ENCODE data around the gene MEGF10.

The MEGF10 gene

GRCh38 chr5:127400539-127400938 lies 109.9 kb downstream of the MEGF10 start:
- Histone ChIP-seq H3K27ac (ENCODE audit: low read depth, low read length) (no peak overlapping the region), H3K36me3 (ENCODE audit: insufficient read depth, low read length) (peaks cover 9% of the 10 kb centered on the region; the same call in 1 of the 2 replicates), H3K27me3 (ENCODE audit: insufficient read depth, low read length) (no peaks in the 10 kb centered on the region), H3K4me1 (ENCODE audit: insufficient read depth, low read length) (peaks cover 5% of the 10 kb centered on the region), H3K9ac (ENCODE audit: low read depth, low read length) (no peak overlapping the region), H3K4me3 (ENCODE audit: low read length) (no peak overlapping the region), H3K9me3 (ENCODE audit: insufficient read depth, low read depth, low read length) (no peaks in the 10 kb centered on the region)
- 86% methylated on average over 1 of the region's 1 CpG for WGBS

DNA sequence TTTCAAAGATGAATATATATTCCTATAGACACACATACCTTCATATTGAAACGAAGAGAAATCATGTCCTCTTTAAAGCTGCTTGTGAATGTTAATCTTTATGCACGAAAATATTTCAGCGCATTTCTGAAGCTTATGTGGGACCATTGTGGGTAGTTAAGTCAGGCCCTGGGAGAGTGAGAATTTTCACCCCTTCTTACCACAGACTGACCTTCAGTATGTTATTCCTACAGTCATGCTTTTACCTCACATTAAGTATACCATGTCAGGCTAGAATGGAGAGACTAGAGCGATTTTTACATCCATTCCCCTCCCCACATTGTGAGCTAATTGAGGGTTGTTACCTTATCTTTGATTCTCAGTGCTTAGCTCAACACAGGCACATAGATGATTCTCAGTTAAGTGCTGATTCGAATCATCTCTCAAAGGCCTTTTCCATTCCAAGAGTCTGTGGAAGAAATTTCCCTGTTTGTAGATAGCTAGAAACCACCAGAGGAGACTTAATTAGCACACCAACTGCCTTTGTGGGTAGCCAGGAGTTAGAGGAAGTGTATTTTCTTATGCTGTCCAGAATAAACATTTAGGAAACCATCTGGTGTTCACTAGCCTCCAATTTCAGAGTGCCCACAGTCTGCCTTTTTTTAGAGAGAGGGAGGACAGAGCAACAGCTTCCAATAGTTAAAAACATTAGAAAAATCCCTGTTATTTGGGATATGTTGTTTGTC lies 110.5 kb downstream of the MEGF10 start:
- Histone ChIP-seq H3K27me3 (ENCODE audit: insufficient read depth, low read length) (no peaks in the 10 kb centered on the region), H3K4me3 (ENCODE audit: low read length) (no peak overlapping the region), H3K36me3 (ENCODE audit: insufficient read depth, low read length) (peaks cover 9% of the 10 kb centered on the region; the same call in 1 of the 2 replicates), H3K4me1 (ENCODE audit: insufficient read depth, low read length) (peaks cover 11% of the 10 kb centered on the region), H3K9me3 (ENCODE audit: insufficient read depth, low read depth, low read length) (no peaks in the 10 kb centered on the region), H3K27ac (ENCODE audit: low read depth, low read length) (no peak overlapping the region), H3K9ac (ENCODE audit: low read depth, low read length) (no peak overlapping the region)
- 93% methylated on average over 5 of the region's 5 CpGs for WGBS

DNA sequence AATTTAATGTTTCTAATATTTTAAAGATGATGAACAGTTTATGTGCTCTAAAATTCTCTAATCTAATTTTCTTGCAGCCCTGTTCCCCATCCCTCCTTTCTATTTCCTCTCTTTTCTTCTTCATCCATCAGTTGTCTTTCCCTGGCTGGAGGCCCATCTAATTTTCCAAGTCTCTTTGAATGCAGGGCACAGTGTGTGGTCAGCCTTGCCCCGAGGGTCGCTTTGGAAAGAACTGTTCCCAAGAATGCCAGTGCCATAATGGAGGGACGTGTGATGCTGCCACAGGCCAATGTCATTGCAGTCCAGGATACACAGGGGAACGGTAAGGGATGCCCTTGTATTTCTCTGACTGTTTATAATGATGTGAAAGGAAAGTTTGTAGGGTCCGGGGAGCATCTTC lies 111.8 kb downstream of the MEGF10 start:
- Histone ChIP-seq H3K4me3 (ENCODE audit: low read length) (no peak overlapping the region), H3K27ac (ENCODE audit: low read depth, low read length) (no peak overlapping the region), H3K9ac (ENCODE audit: low read depth, low read length) (no peak overlapping the region), H3K4me1 (ENCODE audit: insufficient read depth, low read length) (peaks cover 21% of the 10 kb centered on the region), H3K36me3 (ENCODE audit: insufficient read depth, low read length) (peaks cover 9% of the 10 kb centered on the region; the same call in 1 of the 2 replicates), H3K27me3 (ENCODE audit: insufficient read depth, low read length) (no peaks in the 10 kb centered on the region), H3K9me3 (ENCODE audit: insufficient read depth, low read depth, low read length) (no peaks in the 10 kb centered on the region)
- 84% methylated on average over 4 of the region's 5 CpGs for WGBS

GRCh38 chr5:127404190-127404589 lies 113.6 kb downstream of the MEGF10 start:
- H3K36me3 ChIP-seq (ENCODE audit: insufficient read depth, low read length): peaks cover 5% of the 10 kb centered on the region; the same call in 1 of the 2 replicates
- no peaks in the 10 kb centered on the region for H3K9me3 ChIP-seq (ENCODE audit: insufficient read depth, low read depth, low read length)
- H3K4me3 ChIP-seq (ENCODE audit: low read length): no peak overlapping the region
- H3K4me1 ChIP-seq (ENCODE audit: insufficient read depth, low read length): peaks cover 21% of the 10 kb centered on the region
- no peak overlapping the region for H3K9ac ChIP-seq (ENCODE audit: low read depth, low read length)
- no peaks in the 10 kb centered on the region for H3K27me3 ChIP-seq (ENCODE audit: insufficient read depth, low read length)
- no peak overlapping the region for H3K27ac ChIP-seq (ENCODE audit: low read depth, low read length)
- WGBS: no CpG with 5 or more reads among the region's 3 CpGs

- peak overlapping the region; percentile 51 for H3K27ac ChIP-seq (ENCODE audit: low read depth, low read length)
- peak overlapping the region; percentile 0; the same call in 1 of the 2 replicates for H3K4me3 ChIP-seq (ENCODE audit: low read length)
- no peaks in the 10 kb centered on the region for H3K9me3 ChIP-seq (ENCODE audit: insufficient read depth, low read depth, low read length)
- H3K27me3 ChIP-seq (ENCODE audit: insufficient read depth, low read length): no peaks in the 10 kb centered on the region
- no peak overlapping the region for H3K9ac ChIP-seq (ENCODE audit: low read depth, low read length)
- peaks cover 10% of the 10 kb centered on the region; the same call in 1 of the 2 replicates for H3K36me3 ChIP-seq (ENCODE audit: insufficient read depth, low read length)
- H3K4me1 ChIP-seq (ENCODE audit: insufficient read depth, low read length): peaks cover 21% of the 10 kb centered on the region
- WGBS: 47% methylated on average over 9 of the region's 9 CpGs
These were observed 115.9 kb downstream of the MEGF10 start for GRCh38 chr5:127406326-127407121.

DNA sequence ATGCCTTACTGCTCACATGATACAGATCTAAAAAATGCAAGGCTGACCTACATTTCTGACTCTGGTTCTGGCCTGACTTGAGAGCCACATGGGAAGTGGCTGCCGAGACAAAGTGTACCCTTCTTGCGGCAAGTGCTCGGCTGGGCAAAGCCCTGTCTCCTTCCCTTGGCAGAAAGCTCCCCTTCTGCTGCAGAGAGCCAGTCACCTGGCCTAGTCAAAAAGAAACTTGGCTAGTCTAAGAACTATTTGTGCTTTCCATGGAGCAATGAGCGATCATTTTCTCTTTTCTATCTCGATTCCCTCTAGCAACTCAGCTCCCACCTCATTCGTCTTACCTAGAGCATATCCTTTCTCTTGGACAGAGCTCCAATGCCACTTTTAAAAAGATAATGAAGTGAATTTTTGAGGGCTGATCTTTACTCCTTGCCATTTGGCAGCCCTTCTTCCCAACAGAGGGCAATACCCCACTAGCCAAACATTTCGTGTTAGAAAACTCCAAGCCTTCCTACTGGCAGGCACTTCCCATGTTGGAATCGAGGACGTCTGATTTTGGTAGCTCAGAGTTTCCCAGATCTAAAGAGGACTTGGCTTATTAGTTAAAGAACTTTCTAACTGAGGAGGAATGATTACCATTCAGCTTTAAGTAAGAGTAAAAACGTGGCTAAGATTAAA lies 118.8 kb downstream of the MEGF10 start:
- peaks cover 21% of the 10 kb centered on the region for H3K4me1 ChIP-seq (ENCODE audit: insufficient read depth, low read length)
- no peak overlapping the region for H3K27ac ChIP-seq (ENCODE audit: low read depth, low read length)
- H3K9me3 ChIP-seq (ENCODE audit: insufficient read depth, low read depth, low read length): no peaks in the 10 kb centered on the region
- no peak overlapping the region for H3K4me3 ChIP-seq (ENCODE audit: low read length)
- H3K27me3 ChIP-seq (ENCODE audit: insufficient read depth, low read length): no peaks in the 10 kb centered on the region
- H3K9ac ChIP-seq (ENCODE audit: low read depth, low read length): no peak overlapping the region
- 83% methylated on average over 10 of the region's 10 CpGs for WGBS
- peaks cover 8% of the 10 kb centered on the region; the same call in 1 of the 2 replicates for H3K36me3 ChIP-seq (ENCODE audit: insufficient read depth, low read length)

- Histone ChIP-seq H3K9ac (ENCODE audit: low read depth, low read length) (no peak overlapping the region), H3K4me1 (ENCODE audit: insufficient read depth, low read length) (peaks cover 20% of the 10 kb centered on the region), H3K9me3 (ENCODE audit: insufficient read depth, low read depth, low read length) (no peaks in the 10 kb centered on the region), H3K4me3 (ENCODE audit: low read length) (no peak overlapping the region), H3K36me3 (ENCODE audit: insufficient read depth, low read length) (peaks cover 8% of the 10 kb centered on the region; the same call in 1 of the 2 replicates), H3K27me3 (ENCODE audit: insufficient read depth, low read length) (no peaks in the 10 kb centered on the region), H3K27ac (ENCODE audit: low read depth, low read length) (no peak overlapping the region)
- 93% methylated on average over 15 of the region's 15 CpGs for WGBS
These were observed 119.5 kb downstream of the MEGF10 start for GRCh38 chr5:127409921-127410675.

- H3K9me3 ChIP-seq (ENCODE audit: insufficient read depth, low read depth, low read length): no peaks in the 10 kb centered on the region
- H3K4me1 ChIP-seq (ENCODE audit: insufficient read depth, low read length): peaks cover 12% of the 10 kb centered on the region
- no peak overlapping the region for H3K9ac ChIP-seq (ENCODE audit: low read depth, low read length)
- no peak overlapping the region for H3K4me3 ChIP-seq (ENCODE audit: low read length)
- no peak overlapping the region for H3K27ac ChIP-seq (ENCODE audit: low read depth, low read length)
- H3K27me3 ChIP-seq (ENCODE audit: insufficient read depth, low read length): no peaks in the 10 kb centered on the region
- 92% methylated on average over 3 of the region's 4 CpGs for WGBS
- peaks cover 8% of the 10 kb centered on the region; the same call in 1 of the 2 replicates for H3K36me3 ChIP-seq (ENCODE audit: insufficient read depth, low read length)
These were observed 120.4 kb downstream of the MEGF10 start for GRCh38 chr5:127410959-127411358.

GRCh38 chr5:127411381-127411780 lies 120.8 kb downstream of the MEGF10 start:
- Histone ChIP-seq H3K9me3 (ENCODE audit: insufficient read depth, low read depth, low read length) (no peaks in the 10 kb centered on the region), H3K4me1 (ENCODE audit: insufficient read depth, low read length) (peaks cover 7% of the 10 kb centered on the region), H3K27me3 (ENCODE audit: insufficient read depth, low read length) (no peaks in the 10 kb centered on the region), H3K36me3 (ENCODE audit: insufficient read depth, low read length) (peaks cover 8% of the 10 kb centered on the region; the same call in 1 of the 2 replicates), H3K9ac (ENCODE audit: low read depth, low read length) (no peak overlapping the region), H3K27ac (ENCODE audit: low read depth, low read length) (no peak overlapping the region), H3K4me3 (ENCODE audit: low read length) (no peak overlapping the region)
- WGBS: 91% methylated on average over 3 of the region's 5 CpGs

DNA sequence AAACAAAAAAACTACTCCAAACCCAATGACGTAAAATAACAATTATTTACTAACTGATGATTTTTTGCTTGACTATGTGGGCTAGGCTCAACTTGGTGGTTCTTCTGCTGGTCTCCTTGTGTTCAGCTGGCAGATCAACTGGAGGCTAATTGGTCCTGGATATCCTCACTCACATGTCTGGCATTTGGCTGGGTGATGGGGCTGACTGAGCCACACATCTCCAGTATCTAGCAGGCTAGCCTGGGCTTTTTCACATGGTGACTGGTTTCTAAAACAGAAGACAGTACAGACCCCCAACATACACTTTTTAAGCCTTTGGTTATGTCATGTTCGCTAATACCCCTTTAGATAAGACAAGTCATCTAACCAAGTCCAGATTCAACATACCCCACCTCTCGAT lies 122.1 kb downstream of the MEGF10 start:
- 94% methylated on average over 2 of the region's 3 CpGs for WGBS
- H3K36me3 ChIP-seq (ENCODE audit: insufficient read depth, low read length): peaks cover 8% of the 10 kb centered on the region; the same call in 1 of the 2 replicates

More for the DNA sequence above, 122.1 kb downstream of the MEGF10 start:
- Histone ChIP-seq H3K4me3 (ENCODE audit: low read length) (no peak overlapping the region), H3K27ac (ENCODE audit: low read depth, low read length) (no peak overlapping the region), H3K4me1 (ENCODE audit: insufficient read depth, low read length) (no peaks in the 10 kb centered on the region), H3K9me3 (ENCODE audit: insufficient read depth, low read depth, low read length) (no peaks in the 10 kb centered on the region), H3K9ac (ENCODE audit: low read depth, low read length) (no peak overlapping the region), H3K27me3 (ENCODE audit: insufficient read depth, low read length) (no peaks in the 10 kb centered on the region)
